DND-41 (cell line): ENCODE measurements around the gene SLC26A1.

Source experiments
- ATAC-seq: fragments of 200-7000 bp; cut with Tn5 transposase; 3 replicates; pipeline ENCODE4 v1.9.1; 2021; ENCODE audit warnings: low read depth; ENCODE audit not compliant: insufficient read depth
- DNase-seq: peaks from one replicate; pipeline ENCODE4 v3.0.0-alpha.2; 2020
- H2AFZ ChIP-seq: 2 replicates; pipeline ENCODE4 v1.6.0; 2012; ENCODE audit warnings: low read depth, low read length
- H3K27ac ChIP-seq: 2 replicates; pipeline ENCODE4 v1.5.1; 2012; ENCODE audit warnings: low read length, inconsistent platforms
- H3K27me3 ChIP-seq: fragments of 200-600 bp; sonication (generic); 2 replicates; pipeline ENCODE4 v1.6.0; 2012; ENCODE audit warnings: low read length, mild to moderate bottlenecking, inconsistent platforms; ENCODE audit not compliant: insufficient read depth, poor library complexity
- H3K36me3 ChIP-seq: 2 replicates; pipeline ENCODE4 v1.5.1; 2012; ENCODE audit warnings: low read length, inconsistent platforms; ENCODE audit not compliant: insufficient read depth
- H3K4me1 ChIP-seq: 2 replicates; pipeline ENCODE4 v1.5.1; 2012; ENCODE audit warnings: mild to moderate bottlenecking, low read length; ENCODE audit not compliant: insufficient read depth
- H3K4me2 ChIP-seq: 2 replicates; pipeline ENCODE4 v1.6.0; 2012; ENCODE audit warnings: mild to moderate bottlenecking, moderate library complexity, low read length, inconsistent platforms; ENCODE audit not compliant: insufficient read depth
- H3K4me3 ChIP-seq, 2 experiments: fragments of 200-600 bp in 1 of 2; shearing (Covaris generic) in 1 of 2; 2 replicates each; pipeline ENCODE4 v1.5.1; 2012 to 2016; ENCODE audit warnings: inconsistent platforms in 2 of 2, low read length in 2 of 2, mild to moderate bottlenecking in 2 of 2, low read depth in 1 of 2, moderate library complexity in 1 of 2
- H3K79me2 ChIP-seq: 2 replicates; pipeline ENCODE4 v1.6.0; 2012; ENCODE audit warnings: low read length, inconsistent platforms; ENCODE audit not compliant: insufficient read depth
- H3K9ac ChIP-seq: 2 replicates; pipeline ENCODE4 v1.6.0; 2012; ENCODE audit warnings: low read depth, mild to moderate bottlenecking, inconsistent platforms, low read length, moderate library complexity
- H3K9me3 ChIP-seq: 2 replicates; pipeline ENCODE4 v1.5.1; 2012; ENCODE audit warnings: low read length, moderate library complexity, mild to moderate bottlenecking, inconsistent platforms; ENCODE audit not compliant: insufficient read depth, severe bottlenecking
- H4K20me1 ChIP-seq: 2 replicates; pipeline ENCODE4 v1.6.0; 2012; ENCODE audit warnings: low read length; ENCODE audit not compliant: insufficient read depth
- CTCF ChIP-seq: IDR thresholded peaks from 2 replicates; pipeline ENCODE4 v1.5.1; 2012; ENCODE audit warnings: borderline replicate concordance, low read length, moderate library complexity, mild to moderate bottlenecking; ENCODE audit not compliant: poor library complexity, severe bottlenecking; ENCODE audit errors: extremely low read depth
- EZH2 ChIP-seq: IDR thresholded peaks from 3 replicates; pipeline ENCODE4 v1.6.1; 2012; ENCODE audit warnings: borderline replicate concordance, low read depth, mild to moderate bottlenecking, moderate library complexity, low read length, inconsistent platforms; ENCODE audit not compliant: severe bottlenecking

Gene SLC26A1

GRCh38 chr4:962231-963208 lies 30.7 kb downstream of the SLC26A1 start:
- no peak overlapping the region for H3K27ac ChIP-seq
- TF ChIP-seq EZH2 (no peak), CTCF (no peak)
- no peaks in the 10 kb centered on the region for H3K4me1 ChIP-seq
- H3K9me3 ChIP-seq, result no peaks in the 10 kb centered on the region
- H3K79me2 ChIP-seq, result no peaks in the 10 kb centered on the region
- H3K4me3 ChIP-seq, result no peak overlapping the region
- no peak overlapping the region for H3K4me2 ChIP-seq
- peaks cover 87% of the 10 kb centered on the region for H3K36me3 ChIP-seq
- H4K20me1 ChIP-seq, result peaks cover 13% of the 10 kb centered on the region
- no peak for DNase-seq
- ATAC-seq, result no peak
- no peak overlapping the region for H2AFZ ChIP-seq
- H3K9ac ChIP-seq, result no peak overlapping the region
- H3K27me3 ChIP-seq, result no peaks in the 10 kb centered on the region

GRCh38 chr4:961351-962230 lies 31.6 kb downstream of the SLC26A1 start:
- no peak for DNase-seq
- no peaks in the 10 kb centered on the region for H3K4me1 ChIP-seq

GRCh38 chr4:960636-961350 lies 32.4 kb downstream of the SLC26A1 start:
- Histone ChIP-seq H3K27me3 (no peaks in the 10 kb centered on the region), H4K20me1 (peaks cover 13% of the 10 kb centered on the region), H3K4me2 (no peak overlapping the region), H3K4me3 (no peak overlapping the region), H3K9ac (no peak overlapping the region), H3K9me3 (no peaks in the 10 kb centered on the region), H3K36me3 (peaks cover 75% of the 10 kb centered on the region), H3K4me1 (no peaks in the 10 kb centered on the region), H2AFZ (no peak overlapping the region), H3K27ac (no peak overlapping the region), H3K79me2 (no peaks in the 10 kb centered on the region)
- TF ChIP-seq CTCF (no peak), EZH2 (no peak)
- ATAC-seq, result no peak
- no peak for DNase-seq

More at GRCh38 chr4:961351-962230, 31.6 kb downstream of the SLC26A1 start:
- Histone ChIP-seq H3K79me2 (no peaks in the 10 kb centered on the region), H4K20me1 (peaks cover 13% of the 10 kb centered on the region), H3K4me3 (no peak overlapping the region), H2AFZ (no peak overlapping the region), H3K9ac (no peak overlapping the region), H3K27ac (no peak overlapping the region), H3K36me3 (peaks cover 83% of the 10 kb centered on the region), H3K9me3 (no peaks in the 10 kb centered on the region), H3K27me3 (no peaks in the 10 kb centered on the region), H3K4me2 (no peak overlapping the region)
- ATAC-seq, result no peak
- TF ChIP-seq EZH2, result no peak
- no peak for TF ChIP-seq CTCF
